ENCODE data around the gene GAS6.
"Not testable (repeated sequence)": the region's sequence is repeated elsewhere in the genome, so short reads cannot be mapped to it uniquely, and the experiment has no call there.

The GAS6 gene

GRCh38 chr13:113835461-113836270 lies 28.2 kb downstream of the GAS6 start:
- DNase-seq = peak; percentile 62

DNA sequence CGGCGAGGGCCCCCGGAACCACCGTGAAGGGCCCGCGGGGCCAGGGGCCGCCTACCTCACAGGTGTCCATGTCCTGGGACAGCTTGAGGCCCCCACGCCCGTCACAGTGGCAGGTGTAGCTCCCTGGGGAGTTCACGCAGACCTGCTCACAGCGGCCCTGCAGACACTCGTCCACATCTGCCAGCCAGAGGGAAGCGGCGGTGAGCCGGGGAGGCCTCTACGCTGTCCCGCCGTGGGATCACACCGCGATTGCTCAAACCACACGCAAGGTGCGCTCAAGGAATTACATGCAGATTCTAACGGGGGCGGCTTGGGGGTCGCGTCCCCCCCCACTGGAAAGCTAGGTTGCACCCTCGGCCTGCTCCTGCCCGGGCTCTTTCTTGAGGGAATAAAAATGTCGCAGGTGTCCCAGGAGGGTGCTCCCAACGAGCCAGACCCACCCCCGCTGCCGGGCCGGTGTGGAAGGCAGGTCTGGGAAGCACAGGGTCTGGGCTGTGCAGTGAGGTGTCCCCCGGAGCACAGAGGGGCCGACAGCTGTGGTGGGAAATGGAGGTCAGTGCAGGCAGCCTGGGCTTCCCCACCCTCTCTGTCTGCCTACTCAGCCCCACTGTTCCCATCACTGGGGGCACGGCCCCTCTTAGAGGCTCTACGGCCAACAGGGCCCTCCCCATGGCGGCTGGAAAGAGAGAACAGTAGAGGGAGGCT lies 29.2 kb downstream of the GAS6 start:
- no peak for DNase-seq

- not testable (repeated sequence) for DNase-seq
These were observed 29.9 kb downstream of the GAS6 start for GRCh38 chr13:113834006-113834405.

DNA sequence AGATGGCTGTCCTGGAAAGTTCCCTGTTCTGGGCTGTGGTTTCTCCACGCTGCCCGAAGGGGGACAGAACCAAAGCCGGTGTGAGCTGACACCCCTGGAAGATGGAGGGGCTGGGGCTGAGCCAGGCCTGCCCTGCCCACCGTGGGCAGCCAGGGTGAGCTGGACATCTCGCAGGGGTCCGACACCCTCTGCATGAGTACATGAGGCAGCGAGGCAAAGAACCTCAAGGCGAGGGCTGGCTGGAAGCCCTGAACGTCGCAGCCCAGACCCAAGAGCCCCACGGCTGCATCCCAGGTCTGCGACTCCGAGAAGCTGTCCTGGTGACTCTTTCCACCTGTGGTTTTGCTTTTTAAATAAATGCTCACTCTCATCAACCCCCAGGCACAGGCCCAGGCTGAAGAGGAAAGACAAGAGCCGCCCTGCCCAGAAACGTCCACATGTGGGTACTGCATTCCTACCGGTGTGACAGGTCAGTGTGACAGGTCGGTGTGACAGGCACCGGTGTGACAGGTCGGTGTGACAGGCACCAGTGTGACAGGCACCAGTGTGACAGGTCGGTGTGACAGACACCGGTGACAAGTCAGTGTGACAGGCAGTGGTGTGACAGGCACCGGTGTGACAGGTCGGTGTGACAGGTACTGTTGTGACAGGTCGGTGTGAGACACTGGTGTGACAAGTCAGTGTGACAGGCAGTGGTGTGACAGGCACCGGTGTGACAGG lies 30.6 kb downstream of the GAS6 start:
- no peak for DNase-seq

DNA sequence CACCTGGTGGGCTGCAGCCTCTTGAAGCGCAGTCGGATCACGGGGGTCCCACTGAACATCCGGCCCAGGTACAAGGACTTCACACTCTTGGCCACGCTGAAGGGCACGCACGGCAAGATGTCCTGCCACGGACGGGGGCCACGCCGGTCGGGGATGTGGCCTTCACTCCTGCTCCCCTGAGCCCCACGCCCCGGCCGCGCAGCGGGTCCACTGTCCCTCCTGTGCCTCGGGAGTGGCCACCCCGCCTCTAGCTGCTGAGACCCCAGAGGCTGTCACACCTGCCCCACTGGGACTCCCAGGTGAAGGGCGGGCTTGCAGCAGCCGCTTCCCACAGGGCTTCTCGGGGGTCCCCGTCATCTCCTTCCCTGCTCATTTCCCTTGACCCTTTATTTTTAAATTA lies 31.2 kb downstream of the GAS6 start:
- no peak for DNase-seq

- DNase-seq = no peak
These were observed 31.7 kb downstream of the GAS6 start for GRCh38 chr13:113832205-113832604.

DNA sequence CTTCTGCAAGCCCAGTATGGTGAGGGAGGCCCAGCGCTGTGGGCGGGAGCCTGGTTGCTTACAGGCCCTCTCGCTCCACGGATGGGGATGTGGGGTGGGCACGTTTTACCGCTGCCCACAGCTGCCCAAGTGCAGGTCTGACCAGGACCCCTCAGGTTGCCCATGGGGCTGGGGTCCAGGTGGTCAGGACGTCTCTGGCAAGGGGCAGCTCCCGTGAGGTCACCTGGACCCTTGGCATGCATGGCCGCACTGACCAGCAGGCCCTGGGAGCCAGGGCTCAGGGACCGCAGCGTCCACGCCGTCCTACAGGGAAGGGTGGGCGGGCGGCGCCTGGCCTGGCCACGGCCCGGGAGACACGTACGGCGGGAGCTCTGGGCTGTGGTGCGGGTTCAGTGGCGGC lies 32.8 kb downstream of the GAS6 start:
- DNase-seq = no peak

- DNase-seq = not testable (repeated sequence)
These were observed 33.4 kb downstream of the GAS6 start for GRCh38 chr13:113830426-113830950.

DNA sequence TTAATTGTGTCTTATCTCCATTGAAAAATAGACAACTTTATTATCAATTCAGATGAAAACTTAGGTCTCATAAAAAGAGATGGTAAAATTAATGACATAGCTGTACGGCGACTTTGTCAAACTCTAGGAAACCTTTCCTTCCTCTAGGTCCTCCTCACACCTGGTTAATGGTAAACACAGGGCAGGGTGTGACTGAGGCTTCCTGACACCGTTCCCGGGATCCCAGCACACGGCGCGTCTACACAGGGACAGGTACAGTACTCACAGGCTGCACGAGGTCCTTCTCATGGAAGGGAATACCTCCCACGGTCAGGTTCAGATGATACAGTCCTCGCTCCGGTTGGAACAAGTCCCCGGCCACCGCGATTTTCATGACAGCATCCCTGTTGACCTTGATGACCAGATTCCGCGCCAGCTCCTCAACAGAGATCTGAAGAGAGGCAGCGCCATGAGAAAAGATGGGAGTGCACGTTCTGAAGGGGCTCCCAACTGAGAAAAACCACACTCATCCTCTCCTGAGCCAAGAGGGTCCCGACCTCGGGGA lies 35.5 kb downstream of the GAS6 start:
- no peak for DNase-seq

GRCh38 chr13:113827021-113827420 lies 36.9 kb downstream of the GAS6 start:
- no peak for DNase-seq

- DNase-seq = not testable (repeated sequence)
These were observed 37.4 kb downstream of the GAS6 start for GRCh38 chr13:113826446-113826845.

DNA sequence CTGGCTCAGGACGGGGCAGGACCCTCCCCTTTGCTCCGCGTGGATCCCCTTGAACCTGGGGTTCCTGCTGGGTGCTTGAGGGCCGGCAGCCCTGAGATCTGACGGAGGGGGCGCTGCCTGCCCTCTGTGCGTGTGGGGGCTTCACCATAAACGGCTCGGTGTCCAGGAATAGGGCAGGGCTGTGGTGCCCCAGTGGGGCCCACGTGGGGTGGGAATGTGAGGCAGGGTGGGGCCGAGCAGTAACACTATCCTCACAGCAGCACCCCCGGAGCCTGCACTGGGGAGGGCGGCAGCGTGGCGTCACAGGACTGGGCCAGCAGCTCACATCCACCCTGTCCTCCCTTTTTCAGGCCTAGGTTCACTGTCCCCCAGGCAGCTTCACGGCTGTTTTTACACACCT lies 38.0 kb downstream of the GAS6 start:
- DNase-seq = no peak

- DNase-seq = no peak
These were observed 40.1 kb downstream of the GAS6 start for GRCh38 chr13:113823771-113824170.

DNA sequence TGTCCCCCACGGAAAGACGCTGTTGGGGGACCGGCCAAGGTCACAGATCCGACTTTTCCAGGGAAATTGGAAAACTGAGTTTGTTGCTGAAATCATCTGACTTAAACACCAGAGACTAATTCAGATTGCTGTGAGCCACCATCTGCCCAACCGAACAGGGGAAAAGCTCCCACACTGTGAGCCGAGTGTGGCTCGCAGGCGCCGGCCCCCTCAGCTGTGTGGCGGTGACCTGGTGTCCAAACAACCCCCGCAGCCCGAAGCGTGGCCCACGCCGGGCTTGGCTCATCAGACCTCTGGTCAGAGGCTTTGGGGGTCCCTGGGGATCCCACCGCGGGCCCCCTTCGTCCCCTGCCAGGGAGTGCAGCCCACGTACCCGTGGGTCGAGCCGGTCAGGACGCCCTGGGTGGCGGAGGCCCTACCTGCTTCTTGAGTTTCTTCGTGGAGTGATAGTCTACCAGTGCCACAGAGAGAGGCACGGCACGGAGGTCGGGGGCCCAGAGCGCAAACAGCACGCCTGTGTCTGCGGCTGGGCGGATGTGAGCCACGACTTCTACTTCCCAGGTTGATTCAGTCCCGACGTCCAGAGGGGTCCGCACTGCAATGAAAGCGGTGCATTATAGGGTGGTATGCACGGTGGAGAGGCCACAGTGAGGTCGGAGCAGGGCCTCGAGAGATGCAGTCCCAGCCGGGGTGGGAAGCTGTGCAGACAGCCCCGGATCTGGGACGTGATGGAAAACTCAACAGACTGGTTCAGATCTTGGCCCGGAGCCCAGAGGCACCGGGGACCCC lies 40.7 kb downstream of the GAS6 start:
- no peak for DNase-seq

GRCh38 chr13:113822266-113822665 lies 41.6 kb downstream of the GAS6 start:
- no peak for DNase-seq

- DNase-seq = no peak
These were observed 42.0 kb downstream of the GAS6 start for GRCh38 chr13:113821847-113822246.

- DNase-seq = peak; percentile 40
These were observed 42.8 kb downstream of the GAS6 start for GRCh38 chr13:113820813-113821651.

DNA sequence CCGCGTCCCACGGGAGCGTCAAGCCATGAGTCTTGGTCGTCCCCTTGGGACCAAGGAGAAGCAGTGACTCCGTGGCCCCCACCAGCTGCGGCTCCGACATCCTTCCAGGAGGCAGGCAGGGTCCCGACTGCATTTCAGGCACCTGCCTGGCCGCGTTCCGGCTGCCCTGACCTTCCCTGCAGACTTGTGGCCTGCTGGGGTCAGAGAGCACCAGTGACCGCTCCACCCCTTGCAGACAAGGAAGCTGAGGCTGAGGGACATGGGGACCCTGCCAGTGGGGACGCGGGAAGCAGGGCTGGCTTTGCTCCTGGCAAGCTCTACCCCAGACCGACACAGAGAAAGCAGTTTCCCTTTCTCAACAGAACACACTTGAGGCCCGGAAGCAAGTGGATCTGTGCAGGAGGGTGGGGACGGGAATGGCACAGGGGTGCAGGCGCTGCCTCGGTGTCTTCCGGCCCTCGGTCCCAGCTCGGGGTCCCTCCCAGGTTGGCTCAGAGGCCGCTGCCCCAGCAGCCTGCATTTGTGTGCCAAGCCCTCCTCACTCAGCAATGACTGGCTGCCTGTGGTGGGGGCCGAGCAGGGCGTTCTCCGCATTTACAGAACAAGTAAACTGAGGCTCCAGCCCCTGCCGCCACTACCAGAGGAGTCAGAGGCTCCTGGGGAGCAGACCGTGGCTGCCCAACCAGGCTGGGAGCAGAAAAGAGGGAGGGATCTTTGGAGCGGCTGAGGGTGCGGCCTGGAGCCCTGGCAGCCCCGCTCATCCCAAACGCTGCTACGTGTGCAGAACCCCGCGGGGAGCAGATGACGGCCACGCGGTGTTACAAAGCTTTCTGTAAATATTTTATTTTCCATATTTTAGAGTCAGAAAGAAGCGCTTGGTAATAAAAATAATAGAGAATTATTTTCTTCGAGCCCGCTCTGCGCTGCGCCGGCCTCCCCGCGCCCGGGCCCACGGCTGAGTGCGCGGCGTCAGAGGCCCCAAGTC lies 43.9 kb downstream of the GAS6 start:
- DNase-seq = no peak

DNA sequence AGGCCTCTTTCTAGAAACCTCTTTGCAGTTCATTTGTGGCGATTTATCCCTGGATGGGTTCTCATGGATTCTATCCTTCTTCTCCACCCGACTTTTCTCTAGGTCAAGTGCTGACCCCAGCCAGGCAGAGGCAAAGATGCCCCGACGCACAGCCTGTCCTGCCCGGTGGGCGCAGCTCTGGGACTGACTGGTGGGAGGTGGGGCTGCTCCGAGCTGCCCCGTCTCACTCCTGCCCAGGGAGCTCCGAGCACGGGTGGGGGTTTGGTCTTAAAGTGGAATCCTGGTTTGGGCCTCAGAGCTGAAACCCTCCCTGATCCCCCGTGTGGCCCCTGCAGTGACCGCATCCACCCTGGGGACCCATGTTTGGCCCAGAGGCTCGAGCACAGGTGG lies 44.5 kb downstream of the GAS6 start:
- no peak for DNase-seq

- no peak for DNase-seq
These were observed 45.1 kb downstream of the GAS6 start for GRCh38 chr13:113818700-113819295.
